NCI-H2227 (cell line): ENCODE results near the gene KIDINS220.

Experiments
- DNase-seq: peaks from one replicate; lab custom pipeline; 2025; ENCODE audit not compliant: unreplicated experiment; lab: John Stamatoyannopoulos, UW

KIDINS220 gene

DNA sequence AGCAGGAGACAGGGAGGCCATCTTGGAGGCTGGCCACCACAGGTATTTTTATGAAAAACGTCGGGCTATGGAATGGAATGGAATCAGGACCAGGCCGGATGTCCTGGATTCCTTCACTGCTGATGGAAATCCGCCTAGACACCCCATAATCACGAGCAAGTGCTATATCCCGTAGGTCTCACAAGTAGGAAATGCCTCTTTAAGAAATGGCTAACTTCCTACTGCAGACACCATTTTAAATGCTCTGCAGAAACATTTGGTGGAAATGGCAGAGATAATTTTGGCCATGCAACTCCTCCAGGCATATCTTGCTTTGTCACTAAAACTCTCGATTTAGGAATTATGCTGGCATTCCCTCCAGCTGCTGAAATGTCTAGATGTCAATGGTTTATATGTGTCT, 137.6 kb downstream of the KIDINS220 start:
- no peak for DNase-seq

DNA sequence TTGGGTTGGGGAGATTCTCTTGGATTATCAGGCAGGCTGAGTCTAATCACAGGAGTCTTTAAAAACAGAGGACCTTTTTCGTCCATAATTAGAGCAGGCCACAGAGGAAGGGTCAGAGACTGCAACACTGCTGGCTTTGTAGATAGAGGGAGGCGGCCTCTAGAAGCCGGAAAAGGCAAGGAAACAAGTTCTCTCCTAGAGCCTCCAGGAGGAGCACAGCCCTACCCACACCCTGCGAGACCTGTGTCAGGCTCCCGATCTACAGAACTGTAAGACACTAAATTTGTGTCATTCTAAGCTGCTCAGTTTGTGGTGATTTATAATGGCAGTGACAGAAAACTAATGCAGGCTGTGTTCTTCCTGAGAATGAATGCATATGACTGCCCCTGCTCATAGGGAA, 140.2 kb downstream of the KIDINS220 start:
- no peak for DNase-seq

DNA sequence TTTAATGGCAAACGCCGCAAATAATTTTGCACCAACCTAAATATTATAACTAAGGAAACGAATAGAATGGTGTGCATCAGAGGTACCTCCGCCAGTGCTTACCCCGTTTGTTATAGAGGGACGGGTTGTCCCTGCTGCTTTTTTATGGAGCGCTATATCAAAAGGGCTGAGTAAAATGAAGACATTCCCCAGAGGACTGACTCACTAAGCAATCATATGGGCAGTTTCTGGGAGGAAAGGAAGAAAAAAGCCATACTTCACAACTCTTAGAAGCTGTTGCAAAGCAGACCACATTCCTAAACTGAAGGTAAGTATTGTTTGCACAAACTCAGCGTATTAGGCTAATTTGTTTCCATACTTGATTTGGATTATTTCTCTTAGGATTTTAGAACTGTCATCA, 142.7 kb downstream of the KIDINS220 start:
- DNase-seq: no peak

DNA sequence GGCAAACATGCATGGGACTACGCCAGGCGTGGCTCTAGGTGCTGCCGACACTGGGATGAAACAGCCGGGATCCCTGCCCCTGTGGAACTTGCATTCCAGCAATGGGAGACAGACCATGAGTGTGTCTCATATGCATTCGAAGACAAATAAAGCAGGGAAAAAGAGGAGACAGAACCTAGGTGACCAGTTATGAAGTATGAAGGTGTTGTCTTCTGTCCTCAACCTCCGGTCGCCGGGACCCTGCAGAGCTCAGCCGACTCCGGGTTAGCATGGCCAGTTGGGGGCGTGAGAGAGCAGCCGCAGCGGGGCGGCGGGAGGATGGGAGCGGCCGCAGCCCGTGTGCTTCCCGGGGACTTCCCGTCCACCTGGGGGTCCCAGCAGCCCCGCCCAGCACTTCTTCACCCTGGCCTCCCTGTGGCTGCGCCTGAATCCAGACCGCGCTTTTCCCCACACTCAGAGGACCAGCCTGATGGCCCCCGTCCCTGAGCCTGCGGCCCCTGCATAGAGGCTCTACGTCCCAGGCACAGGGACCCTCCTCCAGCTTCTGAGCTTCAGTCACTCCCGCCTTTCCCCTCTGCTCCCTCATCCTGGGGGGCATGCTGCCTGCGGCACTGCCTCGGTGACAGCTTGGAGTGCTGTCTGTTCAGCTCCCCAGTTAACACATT, 144.1 kb downstream of the KIDINS220 start:
- DNase-seq: peak; percentile 74

- DNase-seq: no peak
These were observed 144.6 kb downstream of the KIDINS220 start for GRCh38 chr2:8692783-8693156.

DNA sequence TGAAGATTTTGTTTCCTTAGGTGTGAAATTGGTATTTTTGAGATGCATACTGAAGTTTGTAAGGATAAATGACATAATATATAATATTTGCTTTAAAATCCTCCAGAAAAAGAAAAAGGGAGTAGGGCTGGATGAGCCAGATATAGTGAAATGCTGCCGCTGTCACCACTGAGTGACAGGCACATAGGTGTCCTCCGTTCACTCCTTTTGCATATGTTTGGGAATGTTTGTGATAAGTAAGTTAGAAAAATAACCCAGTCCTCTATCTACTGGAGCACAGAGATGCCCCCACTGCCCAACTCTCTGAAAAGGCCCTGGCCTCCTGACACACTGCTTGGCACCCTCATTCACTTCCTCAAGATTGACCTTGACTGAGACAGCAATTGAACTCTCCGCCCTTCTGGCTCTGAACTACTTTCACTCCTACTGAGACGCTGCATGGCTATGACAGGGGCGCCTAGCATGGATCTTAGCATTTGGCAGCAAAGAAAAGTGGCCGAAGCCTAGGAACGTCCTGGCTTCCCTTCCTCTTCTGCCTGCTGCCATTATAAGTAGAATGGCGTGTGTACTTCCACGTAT, 145.5 kb downstream of the KIDINS220 start:
- no peak for DNase-seq

- peak; percentile 84 for DNase-seq
These were observed 151.6 kb downstream of the KIDINS220 start for GRCh38 chr2:8685697-8686358.

GRCh38 chr2:8684878-8685696, 152.3 kb downstream of the KIDINS220 start:
- DNase-seq: peak; percentile 52

DNA sequence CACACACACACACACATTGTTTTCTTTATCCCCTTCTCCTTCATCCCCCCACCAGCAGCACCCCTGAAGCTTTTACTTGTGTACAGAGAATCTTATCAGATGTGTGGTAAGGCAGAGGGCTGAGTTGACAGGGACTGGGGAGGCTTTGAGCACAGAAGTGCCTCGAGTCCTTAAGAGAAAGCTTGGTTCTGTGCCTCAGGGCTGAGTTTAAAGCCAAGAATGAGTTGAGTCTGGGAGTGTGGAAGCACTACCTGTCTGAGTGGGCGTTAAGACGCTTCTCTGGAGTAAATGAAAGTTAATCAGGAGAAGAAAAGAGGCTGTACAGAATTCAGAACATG, 152.9 kb downstream of the KIDINS220 start:
- peak; percentile 44 for DNase-seq

DNA sequence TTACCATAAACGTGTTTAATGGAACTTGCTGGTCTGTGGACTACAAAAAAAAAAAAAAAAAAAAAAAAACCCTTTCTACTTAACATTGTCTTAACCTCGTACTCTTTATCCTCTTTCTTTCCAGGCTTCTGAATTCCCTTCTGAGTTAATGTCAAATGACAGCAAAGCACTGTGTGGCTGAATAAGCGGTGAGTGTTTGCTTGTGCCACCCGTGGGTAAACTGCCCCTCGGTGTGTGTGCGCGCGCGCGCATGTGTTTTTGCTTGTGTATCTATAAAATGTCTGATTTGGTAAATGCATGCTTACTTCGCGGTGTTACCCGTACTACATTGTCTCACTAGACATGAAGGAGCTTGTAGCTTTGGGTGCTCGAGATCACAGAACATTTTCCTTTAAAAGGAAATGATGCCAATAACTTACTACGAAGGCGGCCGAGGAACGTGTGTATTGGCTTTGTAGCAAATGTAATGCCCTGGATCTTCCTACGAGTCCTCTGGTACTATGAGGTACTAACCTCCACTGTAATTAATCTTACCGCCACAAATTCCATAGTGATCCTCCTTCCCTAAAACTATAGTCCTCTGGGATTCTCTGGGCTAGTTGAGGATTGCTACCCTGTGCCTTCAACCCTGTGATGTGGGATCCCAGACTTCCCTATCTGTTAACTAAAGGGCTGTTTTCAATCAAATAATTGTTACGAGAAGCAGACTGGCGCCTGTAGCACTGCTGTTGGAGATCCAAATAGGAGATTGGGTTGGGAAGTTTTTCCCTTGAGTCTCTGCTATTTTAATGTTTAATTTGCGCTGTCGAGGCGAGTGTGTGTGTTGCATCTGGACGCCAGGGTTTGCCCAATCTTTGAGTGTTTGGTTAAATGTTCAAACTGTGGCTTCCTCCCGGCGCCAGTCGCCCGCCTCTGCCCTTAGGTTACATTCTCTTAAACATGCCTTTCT, 154.4 kb downstream of the KIDINS220 start:
- DNase-seq: peak; percentile 52

DNA sequence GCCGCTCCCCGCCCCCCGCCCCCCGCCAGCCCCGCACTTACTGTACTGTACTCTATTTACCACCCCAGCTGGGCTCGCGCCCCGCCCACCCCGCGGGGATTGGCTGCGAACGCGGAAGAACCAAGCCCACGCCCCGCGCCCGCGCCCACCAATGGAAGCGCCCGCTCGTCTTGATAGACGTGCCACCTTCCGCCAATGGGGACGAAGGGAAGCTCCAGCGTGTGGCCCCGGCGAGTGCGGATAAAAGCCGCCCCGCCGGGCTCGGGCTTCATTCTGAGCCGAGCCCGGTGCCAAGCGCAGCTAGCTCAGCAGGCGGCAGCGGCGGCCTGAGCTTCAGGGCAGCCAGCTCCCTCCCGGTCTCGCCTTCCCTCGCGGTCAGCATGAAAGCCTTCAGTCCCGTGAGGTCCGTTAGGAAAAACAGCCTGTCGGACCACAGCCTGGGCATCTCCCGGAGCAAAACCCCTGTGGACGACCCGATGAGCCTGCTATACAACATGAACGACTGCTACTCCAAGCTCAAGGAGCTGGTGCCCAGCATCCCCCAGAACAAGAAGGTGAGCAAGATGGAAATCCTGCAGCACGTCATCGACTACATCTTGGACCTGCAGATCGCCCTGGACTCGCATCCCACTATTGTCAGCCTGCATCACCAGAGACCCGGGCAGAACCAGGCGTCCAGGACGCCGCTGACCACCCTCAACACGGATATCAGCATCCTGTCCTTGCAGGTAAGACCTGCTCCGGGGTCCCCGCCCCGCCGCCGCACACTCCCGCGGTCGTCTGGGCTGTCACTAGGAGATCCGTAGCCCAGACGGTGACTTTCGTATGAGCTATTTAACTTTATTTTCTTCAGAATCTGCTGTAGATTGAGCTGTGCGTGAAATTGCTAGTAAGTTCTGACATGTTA, 155.4 kb downstream of the KIDINS220 start, which contains the start of gene ID2:
ID2 (plus strand) TSS at position 271 of the 907 bp plus-strand sequence; CDS start at position 381, 110 bp downstream.
- peak; percentile 100 for DNase-seq

GRCh38 chr2:8680822-8681760, 156.3 kb downstream of the KIDINS220 start:
- peak; percentile 88 for DNase-seq

DNA sequence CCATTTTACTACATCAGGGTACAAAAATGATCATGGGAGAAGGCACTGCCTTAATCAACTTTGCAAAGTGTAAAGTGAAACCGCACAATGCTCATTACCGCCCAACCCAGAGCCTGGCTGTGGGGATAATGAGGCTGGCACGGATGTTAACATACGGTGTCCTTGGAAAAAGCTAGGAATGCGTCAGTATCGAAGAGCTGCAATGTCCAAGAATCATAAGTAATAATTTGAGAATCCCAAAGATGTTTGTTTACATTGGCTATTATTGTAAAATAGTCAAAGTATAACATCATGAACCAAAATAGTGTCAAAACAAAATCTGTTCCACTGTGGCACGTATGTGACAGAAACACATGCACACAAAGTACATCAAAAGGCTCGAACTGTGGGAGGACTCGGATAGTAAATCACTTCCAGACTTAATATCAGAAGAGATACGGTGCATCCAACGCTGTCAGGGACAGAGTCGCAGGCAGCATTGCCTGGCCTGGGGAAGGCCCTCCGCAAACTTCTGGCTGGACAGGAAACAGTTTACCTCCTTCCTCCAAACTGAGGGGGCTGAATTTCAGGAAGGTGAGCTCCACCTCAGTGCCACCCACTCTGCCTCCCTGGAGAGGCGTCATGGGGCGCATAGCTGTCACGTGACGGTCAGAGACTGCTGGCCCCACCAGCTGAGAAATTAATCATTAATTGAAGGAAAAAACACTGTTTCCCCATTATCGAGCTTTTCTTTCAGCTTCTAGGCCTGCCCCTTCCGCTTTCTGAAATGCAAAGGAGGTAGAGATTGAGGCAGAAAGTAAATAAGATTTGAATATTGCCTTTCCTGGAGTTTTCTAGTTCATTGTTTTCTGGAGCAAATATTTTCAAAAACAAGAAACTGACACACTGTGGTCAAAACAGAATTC, 157.3 kb downstream of the KIDINS220 start:
- DNase-seq: peak; percentile 22

DNA sequence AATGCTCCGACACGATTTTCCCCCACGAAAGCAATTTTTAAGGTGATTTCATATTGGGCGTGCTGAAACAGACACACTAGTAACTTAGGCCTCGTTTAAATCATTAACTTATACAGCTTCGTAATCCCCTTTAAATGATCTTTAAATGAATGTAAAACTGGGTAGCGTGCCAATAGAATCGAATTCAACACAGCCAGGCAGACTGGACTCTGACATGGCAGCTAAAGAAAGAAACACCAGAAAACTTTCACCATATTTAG, 157.9 kb downstream of the KIDINS220 start:
- no peak for DNase-seq
